ENCODE data around the gene SIAH1. TPM values are rescaled to one million over a fixed set of nuclear protein-coding genes. Genes with fewer than 3 reads are reported as not detected.
A peak's percentile ranks its signal among the peaks of the same experiment; 100 is the strongest.

Gene SIAH1
- total and polyA plus RNA-seq, 2 donors (not counting 1 experiment from before 2014, with no cell fraction given), result 10.6 to 47.6 TPM

- Histone ChIP-seq H3K36me3 (replicated peaks in 1 of 2; ENCODE audit: control extremely low read depth in 1 of 2, control insufficient read depth in 1 of 2, extremely low read depth in 1 of 2, insufficient read depth in 2 of 2, low read length in 1 of 2) (peaks cover 0 to 34% of the 10 kb centered on the region in 2 experiments), H3K4me3 (ENCODE audit: control extremely low read depth in 1 of 5, extremely low read depth in 1 of 5, insufficient read depth in 1 of 5, low read depth in 2 of 5, low read length in 4 of 5) (no peak overlapping the region), H3K4me1 (ENCODE audit: control insufficient read depth in 2 of 2, insufficient read depth in 2 of 2, low read length in 2 of 2) (peaks cover 4 to 5% of the 10 kb centered on the region in 2 donors), H3K9me3 (ENCODE audit: control extremely low read depth in 1 of 3, control insufficient read depth in 2 of 3, insufficient read depth in 1 of 3, low read length in 2 of 3) (no peaks in the 10 kb centered on the region), H3K4me2 (replicated peaks; ENCODE audit: low read depth, low read length, poor library complexity, severe bottlenecking) (no peak overlapping the region), H4K20me1 (ENCODE audit: control insufficient read depth, insufficient read depth, low read length, poor library complexity, severe bottlenecking) (no peaks in the 10 kb centered on the region), H2AFZ (ENCODE audit: insufficient read depth, low read depth, low read length, poor library complexity, severe bottlenecking) (no peak overlapping the region), H3K27me3 (replicated peaks in 1 of 4; ENCODE audit: control extremely low read depth in 1 of 4, control insufficient read depth in 3 of 4, insufficient read depth in 4 of 4, low read length in 3 of 4) (no peaks in the 10 kb centered on the region), H3K27ac (ENCODE audit: low read length in 2 of 2) (no peak overlapping the region), H3K79me2 (ENCODE audit: control insufficient read depth, insufficient read depth, low read length) (no peaks in the 10 kb centered on the region), H3K9ac (ENCODE audit: low read length) (no peak overlapping the region)
- Mint-ChIP-seq H3K27ac (no peak overlapping the region), H3K9me3 (ENCODE audit: insufficient read depth) (no peaks in the 10 kb centered on the region), H3K4me3 (no peak overlapping the region), H3K4me1 (peaks cover 28% of the 10 kb centered on the region), H3K27me3 (no peaks in the 10 kb centered on the region)
- intact Hi-C loops (cut with micrococcal nuclease), result loop anchor here (1.0 kb wide), 7 partner anchors 13 to 277 kb away; no protein-coding TSS in a partner anchor
- ChIA-PET POLR2A (interaction anchor here (0.7 to 1.4 kb wide), 4 partner anchors 10 to 1442 kb away, joined by 5 to 20 read pairs (median 8); no protein-coding TSS in a partner anchor), CTCF (interaction anchor here (0.7 to 8.1 kb wide), 8 partner anchors 134 to 277 kb away, joined by 3 to 144 read pairs (median 6); no protein-coding TSS in a partner anchor)
- no peak for ATAC-seq (ENCODE audit: low read depth)
- no peak for DNase-seq
- 100% methylated on average over 2 of the region's 7 CpGs for WGBS (ENCODE audit: insufficient coverage)
- TF ChIP-seq, protein P1, sequence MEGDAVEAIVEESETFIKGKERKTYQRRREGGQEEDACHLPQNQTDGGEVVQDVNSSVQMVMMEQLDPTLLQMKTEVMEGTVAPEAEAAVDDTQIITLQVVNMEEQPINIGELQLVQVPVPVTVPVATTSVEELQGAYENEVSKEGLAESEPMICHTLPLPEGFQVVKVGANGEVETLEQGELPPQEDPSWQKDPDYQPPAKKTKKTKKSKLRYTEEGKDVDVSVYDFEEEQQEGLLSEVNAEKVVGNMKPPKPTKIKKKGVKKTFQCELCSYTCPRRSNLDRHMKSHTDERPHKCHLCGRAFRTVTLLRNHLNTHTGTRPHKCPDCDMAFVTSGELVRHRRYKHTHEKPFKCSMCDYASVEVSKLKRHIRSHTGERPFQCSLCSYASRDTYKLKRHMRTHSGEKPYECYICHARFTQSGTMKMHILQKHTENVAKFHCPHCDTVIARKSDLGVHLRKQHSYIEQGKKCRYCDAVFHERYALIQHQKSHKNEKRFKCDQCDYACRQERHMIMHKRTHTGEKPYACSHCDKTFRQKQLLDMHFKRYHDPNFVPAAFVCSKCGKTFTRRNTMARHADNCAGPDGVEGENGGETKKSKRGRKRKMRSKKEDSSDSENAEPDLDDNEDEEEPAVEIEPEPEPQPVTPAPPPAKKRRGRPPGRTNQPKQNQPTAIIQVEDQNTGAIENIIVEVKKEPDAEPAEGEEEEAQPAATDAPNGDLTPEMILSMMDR (IDR thresholded peaks at IDR 0.05), result no peak
- no peak for TF ChIP-seq EZH2 (IDR thresholded peaks at IDR 0.05; ENCODE audit: borderline replicate concordance, insufficient read depth, low read depth, low read length, poor library complexity, severe bottlenecking)
These were observed 32.4 kb downstream of the SIAH1 start for GRCh38 chr16:48352648-48353390.

DNA sequence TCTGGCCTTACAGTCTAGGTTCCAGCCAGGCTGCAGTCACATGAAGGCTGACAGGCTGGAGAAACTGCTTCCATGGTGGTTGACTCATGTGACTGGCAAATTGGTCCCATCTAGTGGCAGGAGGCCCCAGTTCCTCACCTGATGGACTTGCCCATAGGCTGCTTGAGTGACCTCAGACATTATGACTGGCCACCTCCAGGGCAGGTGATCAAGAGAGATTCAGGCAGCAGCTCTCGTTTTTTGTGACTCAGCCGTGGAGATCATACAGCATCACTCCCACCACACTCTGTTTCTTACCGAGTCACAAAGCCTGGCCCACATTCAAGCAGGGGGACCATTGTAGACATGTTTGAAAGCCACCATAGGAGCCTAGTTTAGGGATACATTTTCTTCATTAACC, 34.5 kb downstream of the SIAH1 start:
- peak overlapping the region; percentile 20 for H3K27ac Mint-ChIP-seq
- no peaks in the 10 kb centered on the region for H3K27me3 ChIP-seq (replicated peaks in 1 of 4; ENCODE audit: control extremely low read depth in 1 of 4, control insufficient read depth in 3 of 4, insufficient read depth in 4 of 4, low read length in 3 of 4)
- intact Hi-C loops (cut with micrococcal nuclease), result no loop called here
- peaks cover 0 to 41% of the 10 kb centered on the region in 2 experiments for H3K36me3 ChIP-seq (replicated peaks in 1 of 2; ENCODE audit: control extremely low read depth in 1 of 2, control insufficient read depth in 1 of 2, extremely low read depth in 1 of 2, insufficient read depth in 2 of 2, low read length in 1 of 2)
- H3K9me3 Mint-ChIP-seq (ENCODE audit: insufficient read depth), result no peaks in the 10 kb centered on the region
- ChIA-PET CTCF (interaction anchor here (1.0 to 8.1 kb wide), 6 partner anchors 14 to 281 kb away, joined by 3 to 144 read pairs (median 4); no protein-coding TSS in a partner anchor), POLR2A (no interaction called here)
- 71% methylated on average over 3 of the region's 3 CpGs for WGBS (ENCODE audit: insufficient coverage)
- H3K27me3 Mint-ChIP-seq, result no peaks in the 10 kb centered on the region
- H3K4me2 ChIP-seq (replicated peaks; ENCODE audit: low read depth, low read length, poor library complexity, severe bottlenecking), result no peak overlapping the region
- no peak overlapping the region for H3K27ac ChIP-seq (ENCODE audit: low read length in 2 of 2)
- no peak for ATAC-seq (ENCODE audit: low read depth)
- H3K9me3 ChIP-seq (ENCODE audit: control extremely low read depth in 1 of 3, control insufficient read depth in 2 of 3, insufficient read depth in 1 of 3, low read length in 2 of 3), result no peaks in the 10 kb centered on the region
- TF ChIP-seq, protein P1 (IDR thresholded peaks at IDR 0.05), result no peak
- no peak for TF ChIP-seq EZH2 (IDR thresholded peaks at IDR 0.05; ENCODE audit: borderline replicate concordance, insufficient read depth, low read depth, low read length, poor library complexity, severe bottlenecking)
- H3K4me3 Mint-ChIP-seq, result no peak overlapping the region
- no peak overlapping the region for H2AFZ ChIP-seq (ENCODE audit: insufficient read depth, low read depth, low read length, poor library complexity, severe bottlenecking)
- H3K4me3 ChIP-seq (ENCODE audit: control extremely low read depth in 1 of 5, extremely low read depth in 1 of 5, insufficient read depth in 1 of 5, low read depth in 2 of 5, low read length in 4 of 5), result no peak overlapping the region
- no peaks in the 10 kb centered on the region for H3K79me2 ChIP-seq (ENCODE audit: control insufficient read depth, insufficient read depth, low read length)
- H4K20me1 ChIP-seq (ENCODE audit: control insufficient read depth, insufficient read depth, low read length, poor library complexity, severe bottlenecking), result no peaks in the 10 kb centered on the region
- DNase-seq, result no peak
- H3K4me1 Mint-ChIP-seq, result peaks cover 13% of the 10 kb centered on the region
- peaks cover 0 to 3% of the 10 kb centered on the region in 2 donors for H3K4me1 ChIP-seq (ENCODE audit: control insufficient read depth in 2 of 2, insufficient read depth in 2 of 2, low read length in 2 of 2)
- H3K9ac ChIP-seq (ENCODE audit: low read length), result no peak overlapping the region

Data from B cell (primary cell).